ENCODE measurements around the gene PHF12. TPM values are rescaled to one million over a fixed set of nuclear protein-coding genes. Genes with fewer than 3 reads are reported as not detected.
A peak's percentile ranks its signal among the peaks of the same experiment; 100 is the strongest.

Gene PHF12
- total and polyA plus RNA-seq, 10 of the 15 experiments (the other 5 are each of a cell fraction or from before 2014, with no cell fraction given), result 1.3 to 43.9 (median 19.2) TPM

GRCh38 chr17:28926786-28927185 lies 24.5 kb downstream of the PHF12 start (continued):
- TF ChIP-seq, protein P1, sequence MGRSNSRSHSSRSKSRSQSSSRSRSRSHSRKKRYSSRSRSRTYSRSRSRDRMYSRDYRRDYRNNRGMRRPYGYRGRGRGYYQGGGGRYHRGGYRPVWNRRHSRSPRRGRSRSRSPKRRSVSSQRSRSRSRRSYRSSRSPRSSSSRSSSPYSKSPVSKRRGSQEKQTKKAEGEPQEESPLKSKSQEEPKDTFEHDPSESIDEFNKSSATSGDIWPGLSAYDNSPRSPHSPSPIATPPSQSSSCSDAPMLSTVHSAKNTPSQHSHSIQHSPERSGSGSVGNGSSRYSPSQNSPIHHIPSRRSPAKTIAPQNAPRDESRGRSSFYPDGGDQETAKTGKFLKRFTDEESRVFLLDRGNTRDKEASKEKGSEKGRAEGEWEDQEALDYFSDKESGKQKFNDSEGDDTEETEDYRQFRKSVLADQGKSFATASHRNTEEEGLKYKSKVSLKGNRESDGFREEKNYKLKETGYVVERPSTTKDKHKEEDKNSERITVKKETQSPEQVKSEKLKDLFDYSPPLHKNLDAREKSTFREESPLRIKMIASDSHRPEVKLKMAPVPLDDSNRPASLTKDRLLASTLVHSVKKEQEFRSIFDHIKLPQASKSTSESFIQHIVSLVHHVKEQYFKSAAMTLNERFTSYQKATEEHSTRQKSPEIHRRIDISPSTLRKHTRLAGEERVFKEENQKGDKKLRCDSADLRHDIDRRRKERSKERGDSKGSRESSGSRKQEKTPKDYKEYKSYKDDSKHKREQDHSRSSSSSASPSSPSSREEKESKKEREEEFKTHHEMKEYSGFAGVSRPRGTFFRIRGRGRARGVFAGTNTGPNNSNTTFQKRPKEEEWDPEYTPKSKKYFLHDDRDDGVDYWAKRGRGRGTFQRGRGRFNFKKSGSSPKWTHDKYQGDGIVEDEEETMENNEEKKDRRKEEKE (IDR thresholded peaks at IDR 0.05), result no peak
- TF ChIP-seq ZNF384 (IDR thresholded peaks at IDR 0.05; ENCODE audit: borderline replicate concordance, low read depth, low read length) (no peak), EED (IDR thresholded peaks at IDR 0.05; ENCODE audit: low read depth) (no peak), MYC (IDR thresholded peaks at IDR 0.05; ENCODE audit: insufficient read depth, insufficient read length, insufficient replicate concordance, low read length, severe bottlenecking) (no peak)

GRCh38 chr17:28926366-28926765 lies 25.0 kb downstream of the PHF12 start:
- Histone ChIP-seq H3K4me2 (ENCODE audit: control insufficient read depth, insufficient read depth) (0 out of 2 replicates have a peak overlapping the region, but pooled peaks have one; percentile 11), H3K4me3 (no peak overlapping the region), H4K20me1 (ENCODE audit: control insufficient read depth, insufficient read depth) (0 out of 2 replicates have a peak, but pooled peaks cover 3% of the 10 kb centered on the region), H3K4me1 (ENCODE audit: control insufficient read depth, insufficient read depth, low read length) (peaks cover 12% of the 10 kb centered on the region), H3K79me2 (ENCODE audit: control insufficient read depth, insufficient read depth, low read length) (peaks cover 20% of the 10 kb centered on the region), H2AFZ (ENCODE audit: control insufficient read depth, low read depth, low read length) (no peak overlapping the region), H3K27ac (ENCODE audit: control insufficient read depth, insufficient read depth) (0 out of 2 replicates have a peak overlapping the region, but pooled peaks have one; percentile 32), H3K36me3 (ENCODE audit: control insufficient read depth in 2 of 2, insufficient read depth in 2 of 2, low read length in 1 of 2) (peaks cover 16 to 36% of the 10 kb centered on the region in 2 experiments), H3K27me3 (replicated peaks in 1 of 2; ENCODE audit: control insufficient read depth in 2 of 2, insufficient read depth in 2 of 2, low read length in 1 of 2) (no peaks in the 10 kb centered on the region), H3K9ac (ENCODE audit: control insufficient read depth, insufficient read depth, low read length) (no peak overlapping the region), H3K9me3 (replicated peaks; ENCODE audit: control insufficient read depth, insufficient read depth, low read length) (peaks cover 8% of the 10 kb centered on the region; the same call in 2 of the 3 replicates)
- DNase-seq (ENCODE audit: low read depth, low spot score) (no peak), ATAC-seq (no peak), FAIRE-seq (no peak)
- ChIA-PET POLR2A (interaction anchor here (0.6 to 2.6 kb wide), 5 partner anchors 9 to 206 kb away, joined by 3 to 7 read pairs (median 5); partner anchors contain the start of genes PHF12 and RPL23A), CTCF (interaction anchor here (0.9 to 3.3 kb wide), 9 partner anchors 10 to 199 kb away, joined by 3 to 21 read pairs (median 6); partner anchors contain the start of gene TLCD1), SMC1A (ENCODE audit: uncharacterized antibody, unreplicated experiment) (interaction anchor here (1.0 to 7.3 kb wide), 10 partner anchors 8 to 199 kb away, joined by 3 to 34 read pairs (median 5); no protein-coding TSS in a partner anchor), RAD21 (ENCODE audit: unreplicated experiment) (interaction anchor here (0.8 to 2.5 kb wide), 5 partner anchors 10 to 163 kb away, joined by 3 to 6 read pairs (median 4); partner anchors contain the start of gene PHF12)
- 93% methylated on average over 2 of the region's 2 CpGs for WGBS (ENCODE audit: insufficient coverage, insufficient replicate concordance, low lambda C conversion rate, missing lambda C conversion rate)
- no TSS peak for BruUV-seq (replicated peaks)
- intact Hi-C loops (cut with micrococcal nuclease; ENCODE audit: unreplicated experiment), result no loop called here
- TF ChIP-seq CHD1 (IDR thresholded peaks at IDR 0.05; ENCODE audit: low read depth, low read length) (no peak), DPF2 (IDR thresholded peaks at IDR 0.05) (0 out of 2 replicates have a peak, but pooled peaks have one; percentile 9), ATF7 (IDR thresholded peaks at IDR 0.05; ENCODE audit: low read depth) (peak; percentile 5; the same call in 1 of the 2 replicates), ZSCAN29 (IDR thresholded peaks at IDR 0.05) (no peak), CBX3 (IDR thresholded peaks at IDR 0.05; ENCODE audit: borderline replicate concordance, low read depth) (no peak), RAD21 (IDR thresholded peaks at IDR 0.05; ENCODE audit: insufficient read depth, low read depth, low read length) (no peak), EED (IDR thresholded peaks at IDR 0.05; ENCODE audit: low read depth) (no peak)
- TF ChIP-seq, protein P2, sequence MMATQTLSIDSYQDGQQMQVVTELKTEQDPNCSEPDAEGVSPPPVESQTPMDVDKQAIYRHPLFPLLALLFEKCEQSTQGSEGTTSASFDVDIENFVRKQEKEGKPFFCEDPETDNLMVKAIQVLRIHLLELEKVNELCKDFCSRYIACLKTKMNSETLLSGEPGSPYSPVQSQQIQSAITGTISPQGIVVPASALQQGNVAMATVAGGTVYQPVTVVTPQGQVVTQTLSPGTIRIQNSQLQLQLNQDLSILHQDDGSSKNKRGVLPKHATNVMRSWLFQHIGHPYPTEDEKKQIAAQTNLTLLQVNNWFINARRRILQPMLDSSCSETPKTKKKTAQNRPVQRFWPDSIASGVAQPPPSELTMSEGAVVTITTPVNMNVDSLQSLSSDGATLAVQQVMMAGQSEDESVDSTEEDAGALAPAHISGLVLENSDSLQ (IDR thresholded peaks at IDR 0.05), result 0 out of 2 replicates have a peak, but pooled peaks have one; percentile 1
- in situ Hi-C loops (cut with MboI), result no loop called here

All from GM12878 (cell line).